Renal cortical epithelial cell (primary cell): Measurements from ENCODE around the gene SLC1A1. TPM values are rescaled to one million over a fixed set of nuclear protein-coding genes. Genes with fewer than 3 reads are reported as not detected.
"Not testable (repeated sequence)": the region's sequence is repeated elsewhere in the genome, so short reads cannot be mapped to it uniquely, and the experiment has no call there.

Experiments used
- DNase-seq: peaks from one replicate; pipeline ENCODE4 v3.0.0-alpha.2; 2011; ENCODE audit warnings: low read depth
- total RNA-seq: library from RNA; depleted of rRNA; stranded (reverse); fragments of >200 nt; gene quantifications from 2 replicates; pipeline ENCODE4 v1.2.3, GENCODE V29; 2014

Gene SLC1A1
- total RNA-seq, 1 donor from 2014 or later = 39.5 TPM

DNA sequence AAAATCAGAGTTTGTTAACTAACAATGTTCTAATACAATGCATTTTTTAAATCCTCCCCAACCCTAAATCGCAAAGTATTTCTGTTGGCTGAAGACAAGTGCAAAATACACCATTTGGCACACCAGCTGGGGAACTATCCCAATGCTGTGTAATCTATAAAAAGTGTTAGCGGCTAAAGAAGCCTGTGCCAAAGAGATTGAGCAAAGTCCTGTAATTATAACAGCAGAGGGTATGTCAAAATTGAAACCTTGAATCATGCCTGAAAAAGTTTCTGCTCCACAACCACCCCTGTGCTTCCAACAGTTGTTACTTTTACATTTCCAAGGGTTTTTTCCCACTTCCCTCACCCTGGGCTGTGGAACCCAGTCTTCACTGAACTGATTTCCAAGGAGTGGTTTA lies 88.7 kb downstream of the SLC1A1 start:
- DNase-seq = no peak

DNA sequence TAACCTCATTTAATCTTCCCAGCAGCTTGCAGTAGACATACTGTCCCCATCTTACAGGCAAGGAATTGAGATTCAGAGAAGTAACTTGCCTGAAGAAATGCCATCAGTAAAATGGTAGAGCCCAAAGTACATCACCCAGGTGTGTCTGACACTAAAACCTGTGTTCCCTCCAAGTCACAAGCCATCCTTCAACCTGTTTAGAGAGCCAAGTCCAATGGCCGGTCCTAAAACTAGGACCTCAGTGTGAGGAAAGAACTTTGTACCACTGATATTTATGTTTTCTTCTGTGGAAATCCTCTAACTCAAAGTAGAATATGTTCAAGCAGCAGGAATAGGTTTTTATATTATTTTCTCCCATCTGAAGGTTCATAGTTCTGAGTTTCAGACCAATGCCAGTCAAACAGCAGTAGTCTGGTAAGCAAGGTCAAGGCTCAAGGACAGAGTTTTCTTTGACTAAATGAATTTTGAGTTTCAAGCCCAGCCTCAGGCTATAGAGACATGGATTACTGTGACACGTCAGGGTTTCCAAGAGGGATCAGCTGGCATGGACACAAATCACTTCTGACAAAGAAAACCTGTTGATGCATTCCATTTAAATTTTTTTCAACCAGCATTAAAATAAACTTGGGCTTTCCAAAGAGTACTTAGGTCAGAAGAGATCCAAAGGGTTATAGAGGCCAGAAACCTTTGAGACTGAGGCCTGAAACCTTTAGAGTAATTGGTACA lies 90.9 kb downstream of the SLC1A1 start:
- peak; percentile 31 for DNase-seq

DNA sequence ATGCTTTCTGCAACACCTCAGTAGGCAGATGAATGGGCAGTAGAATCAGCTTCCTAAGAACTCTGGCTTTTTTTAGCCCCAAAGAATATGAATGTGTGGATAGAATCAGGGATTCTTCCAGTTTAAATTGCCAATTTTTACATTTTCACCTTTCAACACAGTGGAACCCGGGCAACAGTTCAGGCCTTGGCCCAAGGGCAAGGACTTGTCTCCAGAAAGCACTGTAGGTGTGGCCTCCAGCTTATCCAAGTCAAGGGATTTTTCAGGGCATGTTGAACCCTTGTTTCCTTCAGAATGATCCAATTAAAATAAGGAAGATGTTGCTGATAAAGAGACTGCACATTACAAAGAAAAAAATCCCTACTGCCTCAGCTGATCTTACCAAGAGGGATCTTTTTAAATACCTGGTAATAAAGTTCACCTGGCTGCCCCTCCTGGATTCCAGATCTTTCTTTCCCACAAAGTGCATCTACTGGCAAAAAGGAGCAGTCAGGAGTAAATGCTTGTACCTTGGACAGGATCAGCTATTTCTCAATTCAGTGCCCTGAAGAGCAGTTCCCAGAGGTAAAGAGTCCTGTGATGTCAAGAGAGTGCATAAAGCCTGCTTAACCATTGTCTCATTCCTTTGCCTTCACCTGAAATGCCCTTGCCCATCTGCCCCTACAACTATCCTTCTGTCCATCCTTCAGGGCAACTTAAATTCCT lies 91.7 kb downstream of the SLC1A1 start:
- DNase-seq = no peak

DNA sequence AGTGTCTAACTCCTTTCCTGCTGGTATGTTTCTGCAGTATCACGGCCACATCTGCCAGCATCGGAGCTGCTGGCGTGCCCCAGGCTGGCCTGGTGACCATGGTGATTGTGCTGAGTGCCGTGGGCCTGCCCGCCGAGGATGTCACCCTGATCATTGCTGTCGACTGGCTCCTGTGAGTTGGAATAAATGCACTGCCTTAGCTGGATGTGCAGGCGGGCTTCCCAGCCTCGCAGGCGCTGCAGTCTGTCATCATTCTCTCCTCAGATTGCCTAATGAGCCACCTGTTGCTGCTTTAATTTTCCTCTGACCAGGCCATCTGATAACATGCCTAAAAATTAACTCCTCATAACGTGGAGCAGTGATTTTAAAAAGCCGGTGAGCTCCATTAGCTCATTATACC lies 92.7 kb downstream of the SLC1A1 start:
- no peak for DNase-seq

DNA sequence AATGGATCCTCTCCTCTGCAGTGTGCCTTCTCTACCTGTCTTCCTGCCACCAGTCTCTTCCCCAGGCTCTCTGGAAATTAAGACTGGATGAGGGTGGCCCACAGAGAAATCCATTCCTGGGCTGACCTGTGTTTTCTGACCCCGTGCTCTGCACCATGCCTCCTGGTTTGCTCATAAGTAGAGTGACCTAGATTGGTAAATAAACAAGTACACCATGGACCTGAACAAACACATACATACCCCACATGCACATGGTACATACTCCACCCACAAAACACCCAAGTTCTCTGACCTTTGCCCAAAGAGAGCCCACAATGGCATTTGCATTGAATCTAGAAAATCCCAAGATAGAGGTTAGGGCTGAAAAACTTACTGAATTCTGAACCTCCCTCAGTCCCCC lies 94.4 kb downstream of the SLC1A1 start:
- no peak for DNase-seq

DNA sequence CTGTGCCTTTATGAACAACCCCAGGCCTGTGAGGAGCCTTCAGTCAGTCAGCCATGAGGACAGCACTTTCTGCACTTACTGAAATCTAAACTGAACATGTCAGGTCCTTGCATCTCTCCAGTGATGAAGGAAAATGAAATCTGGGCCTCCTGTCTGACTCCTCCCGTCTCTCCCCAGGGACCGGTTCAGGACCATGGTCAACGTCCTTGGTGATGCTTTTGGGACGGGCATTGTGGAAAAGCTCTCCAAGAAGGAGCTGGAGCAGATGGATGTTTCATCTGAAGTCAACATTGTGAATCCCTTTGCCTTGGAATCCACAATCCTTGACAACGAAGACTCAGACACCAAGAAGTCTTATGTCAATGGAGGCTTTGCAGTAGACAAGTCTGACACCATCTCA lies 94.9 kb downstream of the SLC1A1 start:
- DNase-seq = no peak

DNA sequence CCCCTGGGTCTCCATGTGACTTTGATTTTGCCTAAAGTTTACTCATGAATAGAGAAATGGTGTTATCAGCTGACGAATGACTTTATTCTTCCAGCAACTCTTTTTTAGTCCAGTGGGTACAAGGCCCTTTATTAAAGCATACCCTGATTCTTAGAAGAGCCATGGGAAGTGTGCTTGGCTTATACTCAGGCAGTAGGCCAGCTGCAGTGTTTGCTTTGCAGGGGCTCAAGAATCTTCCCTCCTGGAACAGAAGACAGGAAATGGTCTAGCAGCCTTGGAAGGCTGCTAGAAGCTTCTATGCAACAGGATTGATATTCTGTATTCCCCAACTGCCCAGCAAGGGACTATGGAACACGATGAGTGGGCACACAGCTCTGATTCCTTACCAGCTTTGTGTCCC lies 98.5 kb downstream of the SLC1A1 start:
- DNase-seq = no peak

DNA sequence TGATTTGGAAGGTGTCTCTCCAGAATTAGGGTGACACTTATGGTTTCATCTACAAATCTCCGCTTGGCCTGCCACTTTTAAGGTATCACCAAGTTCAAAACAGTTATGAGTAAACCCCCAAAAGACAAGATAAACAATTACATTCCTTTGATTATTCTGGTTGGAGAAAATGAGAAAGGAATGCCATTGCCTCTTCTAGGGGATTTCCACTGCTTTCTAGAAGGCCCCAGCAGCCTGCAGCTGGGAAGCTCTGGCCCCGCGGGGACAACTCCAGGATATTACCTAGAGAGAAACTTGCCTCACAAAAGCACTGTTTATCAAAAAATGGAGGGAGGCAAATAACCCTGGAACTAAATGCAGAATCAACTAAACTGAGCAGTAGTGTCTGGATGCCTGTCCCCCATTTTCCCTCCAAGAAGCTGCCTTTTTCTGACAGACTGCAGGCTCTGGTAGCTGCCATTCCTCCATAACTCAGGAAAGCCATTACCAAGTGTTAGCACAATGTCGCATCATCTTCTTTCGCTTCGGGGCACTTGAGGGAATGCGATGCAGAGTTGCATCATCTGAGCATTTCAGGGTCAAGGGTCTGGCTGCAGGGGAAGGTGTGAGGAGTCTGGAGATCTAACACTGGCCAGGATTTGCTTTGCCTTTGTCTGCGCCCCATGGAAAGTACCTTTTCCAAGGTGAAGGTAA lies 100.3 kb downstream of the SLC1A1 start:
- peak; percentile 9 for DNase-seq

- DNase-seq = no peak
Observed at GRCh38 chr9:4591123-4591500, 100.8 kb downstream of the SLC1A1 start.

DNA sequence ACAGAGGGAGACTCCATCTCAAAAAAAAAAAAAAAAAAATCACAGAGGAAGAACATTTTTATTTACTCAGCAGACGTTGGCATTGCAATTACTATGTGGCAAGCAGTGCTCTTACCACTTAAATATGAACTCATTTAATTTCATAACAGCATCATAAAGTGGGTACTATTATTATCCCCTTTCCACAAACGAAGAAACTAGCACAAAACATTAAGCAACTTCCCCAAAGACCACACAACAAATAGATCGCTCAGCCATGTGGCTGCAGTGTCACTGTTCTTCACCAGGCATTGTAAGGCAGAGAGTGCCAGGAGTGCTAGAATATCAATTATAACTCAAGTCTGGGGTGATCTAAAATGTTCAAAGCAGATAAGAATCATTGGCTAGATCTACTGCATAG lies 102.0 kb downstream of the SLC1A1 start:
- DNase-seq = no peak

DNA sequence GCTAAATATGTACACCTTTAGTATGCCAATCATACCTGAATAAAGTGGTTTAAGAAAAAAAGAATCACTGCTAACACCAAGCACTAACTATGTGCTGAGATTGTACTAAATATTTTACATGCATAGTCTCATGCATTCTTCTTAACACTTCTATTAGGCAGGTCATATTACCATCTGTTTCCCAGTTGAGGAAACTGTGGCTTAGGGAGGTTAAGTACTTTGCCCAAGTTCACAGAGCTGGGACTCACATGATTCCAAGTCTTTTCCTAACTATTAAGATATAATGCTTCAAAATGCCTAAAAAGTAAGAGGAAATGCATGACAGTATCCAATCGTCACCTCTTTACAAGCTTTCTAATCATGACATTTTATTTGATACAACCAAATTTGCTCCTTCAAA lies 102.6 kb downstream of the SLC1A1 start:
- DNase-seq = no peak

- no peak for DNase-seq
Observed at GRCh38 chr9:4594545-4594944, 104.3 kb downstream of the SLC1A1 start.

DNA sequence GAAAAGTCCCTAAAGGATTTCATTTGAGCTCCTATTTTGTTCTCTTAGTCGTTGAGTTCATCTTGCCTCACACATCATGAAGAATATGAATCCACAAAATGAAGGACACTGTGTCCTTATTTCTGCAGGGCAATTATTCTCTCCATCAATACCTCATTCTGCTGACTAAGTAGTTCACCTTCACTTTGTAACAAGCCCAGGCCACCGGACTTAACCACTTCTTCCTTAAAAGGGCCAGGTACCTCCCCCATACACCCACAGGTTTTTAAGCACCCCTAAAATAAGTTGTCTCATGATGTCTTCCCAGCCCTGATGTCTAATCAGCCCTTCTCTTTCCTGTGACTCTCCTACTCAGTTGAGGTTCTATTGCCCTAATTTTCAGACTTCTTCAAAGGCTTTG lies 104.7 kb downstream of the SLC1A1 start:
- no peak for DNase-seq

GRCh38 chr9:4596165-4596922 lies 106.1 kb downstream of the SLC1A1 start:
- no peak for DNase-seq

GRCh38 chr9:4600368-4600767 lies 110.1 kb downstream of the SLC1A1 start:
- DNase-seq = no peak

GRCh38 chr9:4603830-4604229 lies 113.6 kb downstream of the SLC1A1 start:
- no peak for DNase-seq

DNA sequence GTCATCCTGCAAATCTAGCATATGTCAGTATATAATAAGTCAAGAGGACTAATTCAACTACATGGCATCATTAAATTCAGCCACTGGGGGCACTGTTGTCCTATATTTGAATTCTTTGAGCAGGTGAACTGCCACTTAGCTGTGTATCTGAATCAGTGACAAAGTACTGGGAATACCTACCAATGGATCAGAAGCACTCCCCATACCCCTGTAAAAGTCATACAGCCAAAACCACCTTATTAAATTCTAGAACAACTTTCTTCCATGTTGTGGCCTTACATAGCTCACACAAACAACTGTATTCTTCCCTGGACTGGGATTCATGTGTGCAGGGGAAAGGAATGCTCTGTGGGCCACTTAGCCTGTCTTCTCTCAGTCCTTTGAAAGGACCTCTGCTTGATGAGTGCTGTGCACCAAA lies 114.4 kb downstream of the SLC1A1 start:
- DNase-seq = peak; percentile 68

- not testable (repeated sequence) for DNase-seq
Observed at GRCh38 chr9:4606033-4606432, 115.8 kb downstream of the SLC1A1 start.

- DNase-seq = no peak
Observed at GRCh38 chr9:4614627-4615026, 124.4 kb downstream of the SLC1A1 start.

DNA sequence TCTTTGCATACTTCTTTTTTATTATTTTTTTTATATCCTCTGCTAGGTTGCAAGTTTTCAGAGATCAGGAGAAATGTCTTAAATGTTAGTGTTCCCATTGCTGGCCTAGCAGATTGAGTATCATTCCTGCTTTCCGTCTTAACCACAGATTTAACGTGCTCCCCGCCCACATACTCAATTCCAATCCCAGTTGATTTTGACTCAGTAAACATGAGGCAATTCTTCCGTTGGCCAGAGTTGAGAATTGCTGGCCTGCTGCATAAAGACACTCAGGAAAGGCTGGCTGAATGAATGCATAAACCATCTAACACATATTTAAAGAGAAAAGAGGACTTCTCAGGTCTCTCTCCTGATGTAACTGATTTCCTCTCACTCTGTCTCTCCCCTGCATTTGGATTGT lies 125.0 kb downstream of the SLC1A1 start:
- DNase-seq = peak; percentile 15

DNA sequence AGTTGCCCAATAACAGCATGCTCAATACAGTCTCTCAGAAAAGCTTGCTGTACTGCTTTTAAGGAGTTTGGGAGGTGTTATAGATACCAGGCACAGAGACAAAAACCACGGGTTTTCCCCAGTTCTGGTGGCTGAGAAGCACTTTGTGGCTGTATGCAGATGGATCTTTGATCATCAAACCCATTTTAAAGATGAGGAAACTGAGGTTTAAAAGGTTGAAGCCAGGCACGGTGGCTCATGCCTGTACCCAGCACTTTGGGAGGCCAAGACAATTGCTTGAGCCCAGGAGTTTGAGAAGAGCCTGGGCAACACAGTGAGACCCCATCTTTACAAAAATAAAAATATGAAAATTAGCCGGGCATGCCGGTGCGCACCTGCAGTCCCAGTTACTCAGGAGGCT lies 125.5 kb downstream of the SLC1A1 start:
- DNase-seq = no peak

GRCh38 chr9:4617752-4618151 lies 127.5 kb downstream of the SLC1A1 start:
- DNase-seq = no peak
